IMR-90 (cell line): ENCODE measurements around the gene ACADS. TPM values are rescaled to one million over a fixed set of nuclear protein-coding genes. Genes with fewer than 3 reads are reported as not detected.

Experiments
- ATAC-seq: fragments of 200-7000 bp; cut with Tn5 transposase; 2 replicates; pipeline ENCODE4 v1.9.1; 2020; ENCODE audit warnings: low read depth, mild to moderate bottlenecking, moderate library complexity
- BruUV-seq: library from RNA; stranded (reverse); fragments of 400-500 nt; replicated peaks from 2 replicates; lab custom pipeline; 2021; lab: Mats Ljungman, UMichigan
- CTCF ChIA-PET: fragments of 300-600 bp; formaldehyde crosslinking; extraction: SDS; loops from one replicate; lab custom pipeline; 2021; ENCODE audit warnings: antibody characterized with exemption; lab: Yijun Ruan, JAX
- POLR2A ChIA-PET: fragments of 300-600 bp; sonication (Branson Sonifier 250); formaldehyde crosslinking; loops from one replicate; lab custom pipeline; 2022; ENCODE audit warnings: antibody characterized with exemption; ENCODE audit not compliant: unreplicated experiment; lab: Charles Lee
- DNase-seq: peaks from one replicate; pipeline ENCODE4 v3.0.0; 2013
- H2AFZ ChIP-seq: replicated peaks from 2 replicates; pipeline ENCODE3; 2013; ENCODE audit warnings: low read length, mild to moderate bottlenecking; ENCODE audit not compliant: poor library complexity
- H2AK5ac ChIP-seq: 2 replicates; pipeline ENCODE4 v1.6.1; 2013; ENCODE audit warnings: low read depth, low read length, inconsistent platforms
- H2AK9ac ChIP-seq: replicated peaks from 2 replicates; pipeline ENCODE3; 2013; ENCODE audit warnings: mild to moderate bottlenecking, low read depth, low read length, moderate library complexity; ENCODE audit not compliant: poor library complexity
- H2BK120ac ChIP-seq: 2 replicates; pipeline ENCODE4 v1.6.1; 2013; ENCODE audit warnings: low read depth, low read length, inconsistent platforms
- H2BK15ac ChIP-seq: 3 replicates; pipeline ENCODE4 v1.6.1; 2013; ENCODE audit warnings: low read depth, low read length, inconsistent platforms
- H2BK20ac ChIP-seq: 2 replicates; pipeline ENCODE4 v1.6.1; 2013; ENCODE audit warnings: low read depth, mild to moderate bottlenecking, inconsistent platforms, low read length, moderate library complexity
- H2BK5ac ChIP-seq: 2 replicates; pipeline ENCODE4 v1.6.1; 2013; ENCODE audit warnings: mild to moderate bottlenecking, low read depth, low read length, inconsistent platforms; ENCODE audit not compliant: poor library complexity, severe bottlenecking
- H3K14ac ChIP-seq: replicated peaks from 2 replicates; pipeline ENCODE4 v1.6.1; 2013; ENCODE audit warnings: low read depth, low read length, inconsistent platforms
- H3K18ac ChIP-seq: 2 replicates; pipeline ENCODE4 v1.6.1; 2013; ENCODE audit warnings: low read depth, low read length, control low read depth
- H3K23ac ChIP-seq: 2 replicates; pipeline ENCODE4 v1.6.1; 2013; ENCODE audit warnings: low read depth, low read length, inconsistent platforms
- H3K27ac ChIP-seq: 2 replicates; pipeline ENCODE4 v1.5.1; 2013; ENCODE audit warnings: mild to moderate bottlenecking, control low read depth, low read length; ENCODE audit not compliant: insufficient read depth
- H3K27me3 ChIP-seq: 2 replicates; pipeline ENCODE4 v1.6.1; 2013; ENCODE audit warnings: low read length; ENCODE audit not compliant: control insufficient read depth, insufficient read depth
- H3K36me3 ChIP-seq: 2 replicates; pipeline ENCODE4 v1.6.1; 2013; ENCODE audit warnings: low read length, mixed read lengths; ENCODE audit not compliant: control insufficient read depth, insufficient read depth
- H3K4ac ChIP-seq: 2 replicates; pipeline ENCODE4 v1.6.1; 2013; ENCODE audit warnings: low read depth, low read length, inconsistent platforms
- H3K4me1 ChIP-seq: 2 replicates; pipeline ENCODE4 v1.6.1; 2013; ENCODE audit warnings: low read length, mixed read lengths; ENCODE audit not compliant: control insufficient read depth, insufficient read depth
- H3K4me2 ChIP-seq: 2 replicates; pipeline ENCODE4 v1.6.1; 2013; ENCODE audit warnings: low read depth, mild to moderate bottlenecking, control low read depth, low read length, moderate library complexity
- H3K4me3 ChIP-seq: 2 replicates; pipeline ENCODE4 v1.5.1; 2013; ENCODE audit warnings: low read depth, mild to moderate bottlenecking, control low read depth, low read length, moderate library complexity; ENCODE audit not compliant: insufficient read depth
- H3K56ac ChIP-seq: 2 replicates; pipeline ENCODE4 v1.6.1; 2013; ENCODE audit warnings: low read length, inconsistent platforms; ENCODE audit not compliant: insufficient read depth; ENCODE audit errors: extremely low read depth
- H3K79me1 ChIP-seq, 2 experiments: 2 replicates each; pipeline ENCODE4 v1.6.1; 2013; ENCODE audit warnings: low read length in 2 of 2, inconsistent platforms in 1 of 2, low read depth in 1 of 2
- H3K9ac ChIP-seq: 2 replicates; pipeline ENCODE4 v1.6.1; 2013; ENCODE audit warnings: low read depth, low read length, control low read depth
- H3K9me1 ChIP-seq: 2 replicates; pipeline ENCODE4 v1.6.1; 2013; ENCODE audit warnings: low read length, inconsistent platforms; ENCODE audit not compliant: insufficient read depth
- H3K9me3 ChIP-seq: 2 replicates; pipeline ENCODE4 v1.6.1; 2013; ENCODE audit warnings: low read length; ENCODE audit not compliant: control insufficient read depth, insufficient read depth
- H4K20me1 ChIP-seq: 2 replicates; pipeline ENCODE4 v1.6.1; 2013; ENCODE audit warnings: low read length, inconsistent platforms; ENCODE audit not compliant: insufficient read depth
- H4K5ac ChIP-seq: 2 replicates; pipeline ENCODE4 v1.6.1; 2013; ENCODE audit warnings: mild to moderate bottlenecking, low read depth, low read length, control low read depth
- H4K8ac ChIP-seq, 2 experiments: 2 replicates each; pipeline ENCODE4 v1.6.1; 2013; ENCODE audit warnings: low read depth in 2 of 2, low read length in 2 of 2, control low read depth in 1 of 2, inconsistent platforms in 1 of 2
- H4K91ac ChIP-seq: 2 replicates; pipeline ENCODE4 v1.6.1; 2013; ENCODE audit warnings: low read depth, low read length, inconsistent platforms; ENCODE audit not compliant: insufficient read depth
- RFX5 ChIP-seq: IDR thresholded peaks from 2 replicates; pipeline ENCODE4 v1.8.0; 2012; ENCODE audit warnings: low read depth, mild to moderate bottlenecking, low read length, moderate library complexity
- SMC3 ChIP-seq: fragments of 150-350 bp; IDR thresholded peaks from 2 replicates; pipeline ENCODE4 v1.6.1; 2016; ENCODE audit warnings: low read depth, mild to moderate bottlenecking, antibody characterized with exemption, low read length, moderate library complexity
- WGBS, 2 experiments: methylation state at CpG; one replicate each; pipeline versions ENCODE4 v1.1.5 to v1.1.7; 2013; ENCODE audit warnings: missing lambda C conversion rate in 2 of 2; ENCODE audit not compliant: insufficient read length in 1 of 2; ENCODE audit errors: extremely low coverage in 2 of 2; 5-methylcytosine and 5-hydroxymethylcytosine counted together
- dilution Hi-C: fragments of 300-500 bp; cut with HindIII; formaldehyde crosslinking; loops from one replicate; pipeline ENCODE4 v1.14.3; 2018; ENCODE audit warnings: low sequenced_read_pairs; ENCODE audit not compliant: unreplicated experiment
- in situ Hi-C: fragments of 300-500 bp; cut with MboI; formaldehyde crosslinking; loops from 3 replicates; pipeline ENCODE4 v1.14.3; 2019; ENCODE audit warnings: low sequenced_read_pairs, inconsistent platforms, mixed read lengths
- intact Hi-C: fragments of 100-400 bp; cut with micrococcal nuclease; formaldehyde crosslinking; loops from 2 replicates; pipeline ENCODE4 v1.10.0; 2022
- polyA plus RNA-seq, 3 experiments: library from polyadenylated mRNA; depleted of rRNA; stranded (reverse); fragments of >200 nt; gene quantifications; 2 replicates each; pipeline ENCODE4 v1.2.3, GENCODE V29; 2012; ENCODE audit warnings: low replicate concordance in 1 of 3
- total RNA-seq: library from RNA; depleted of rRNA; stranded (reverse); fragments of >200 nt; gene quantifications from 2 replicates; pipeline ENCODE4 v1.2.3, GENCODE V29; 2012

The ACADS gene
- total and polyA plus RNA-seq, 2 of the 4 experiments (the other 2 are of a cell fraction) = 2.9 to 5.5 TPM

DNA sequence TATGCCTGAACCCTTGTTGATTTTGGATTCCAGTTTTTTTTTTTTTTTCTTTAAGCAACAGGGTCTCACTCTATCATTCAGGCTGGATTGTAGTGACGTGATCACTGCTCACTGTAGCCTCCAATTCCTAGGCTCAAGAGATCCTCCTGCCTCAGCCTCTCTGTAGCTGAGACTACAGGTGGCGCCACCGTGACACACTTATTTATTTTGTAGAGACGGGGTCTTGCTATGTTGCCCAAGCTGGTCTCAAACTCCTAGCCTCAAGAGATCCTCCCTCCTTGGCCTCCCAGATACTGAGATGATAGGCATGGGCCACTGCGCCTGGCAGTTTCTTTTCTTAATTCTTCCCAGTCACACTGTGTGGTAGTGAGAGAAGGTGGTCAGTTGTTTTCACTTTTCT is 25.2 kb downstream of the ACADS start:
- ChIA-PET CTCF (interaction anchor here (0.6 kb wide), 1 partner anchor 35 kb away, joined by 8 read pairs; no protein-coding TSS in a partner anchor), POLR2A (no interaction called here)
- no peak overlapping the region for H4K5ac ChIP-seq
- no peak overlapping the region for H2BK20ac ChIP-seq
- H3K4me2 ChIP-seq = no peak overlapping the region
- no peak overlapping the region for H2AK9ac ChIP-seq
- H4K20me1 ChIP-seq = no peaks in the 10 kb centered on the region
- H3K4me3 ChIP-seq = no peak overlapping the region
- H2AFZ ChIP-seq = no peak overlapping the region
- H2AK5ac ChIP-seq = no peak overlapping the region
- H2BK15ac ChIP-seq = no peak overlapping the region
- no peak overlapping the region for H3K18ac ChIP-seq
- peaks cover 3% of the 10 kb centered on the region; the same call in 1 of the 2 replicates for H3K9me3 ChIP-seq
- H3K79me1 ChIP-seq = no peaks in the 10 kb centered on the region
- 86% methylated on average over 1 of the region's 5 CpGs; no CpG with 5 or more reads in 1 of the 2 experiments for WGBS, 2 experiments
- H4K8ac ChIP-seq = no peak overlapping the region
- no peak overlapping the region for H3K4ac ChIP-seq
- H3K14ac ChIP-seq = no peak overlapping the region
- no peak overlapping the region for H3K27ac ChIP-seq
- no TSS peak for BruUV-seq
- no peak overlapping the region for H4K91ac ChIP-seq
- TF ChIP-seq SMC3 (no peak), RFX5 (no peak)
- no peak overlapping the region for H2BK5ac ChIP-seq
- no peak overlapping the region for H3K9ac ChIP-seq
- H3K27me3 ChIP-seq = peaks cover 6% of the 10 kb centered on the region; the same call in 1 of the 2 replicates
- DNase-seq = no peak
- no peak for ATAC-seq
- in situ Hi-C loops (no loop called here), dilution Hi-C loops (no loop called here), intact Hi-C loops (no loop called here)
- H3K4me1 ChIP-seq = no peaks in the 10 kb centered on the region
- H2BK120ac ChIP-seq = no peak overlapping the region
- no peaks in the 10 kb centered on the region for H3K9me1 ChIP-seq
- H3K23ac ChIP-seq = no peak overlapping the region
- no peak overlapping the region for H3K56ac ChIP-seq
- no peaks in the 10 kb centered on the region for H3K36me3 ChIP-seq
